Fibroblast of pulmonary artery (primary cell): ENCODE results near the gene ASIC2.
A peak's percentile ranks its signal among the peaks of the same experiment; 100 is the strongest.

Source experiments
- DNase-seq: peaks from one replicate; pipeline ENCODE4 v3.0.0-alpha.2; 2010; ENCODE audit warnings: low read depth
- H3K4me3 ChIP-seq: replicated peaks from 2 replicates; pipeline ENCODE4 v1.5.1; 2011; ENCODE audit warnings: low read depth, mild to moderate bottlenecking, control low read depth, low read length, moderate library complexity
- CTCF ChIP-seq: IDR thresholded peaks from 2 replicates; pipeline ENCODE4 v1.5.1; 2011; ENCODE audit warnings: mild to moderate bottlenecking, control low read depth, low read length, inconsistent platforms; ENCODE audit errors: missing control alignments

Gene ASIC2

GRCh38 chr17:33291248-33292200 is 1.6 kb downstream of the ASIC2 start:
- no peak for TF ChIP-seq CTCF
- peak; percentile 10 for DNase-seq
- H3K4me3 ChIP-seq: no peak overlapping the region

- DNase-seq: no peak
- H3K4me3 ChIP-seq: no peak overlapping the region
- TF ChIP-seq CTCF: no peak
Measured at GRCh38 chr17:33290253-33290652, 2.8 kb downstream of the ASIC2 start.

- no peak for TF ChIP-seq CTCF
- DNase-seq: no peak
- H3K4me3 ChIP-seq: no peak overlapping the region
Measured at GRCh38 chr17:33288954-33289353, 4.1 kb downstream of the ASIC2 start.

- no peak overlapping the region for H3K4me3 ChIP-seq
- no peak for TF ChIP-seq CTCF
- DNase-seq: no peak
Measured at GRCh38 chr17:33287096-33287725, 5.9 kb downstream of the ASIC2 start.

- no peak overlapping the region for H3K4me3 ChIP-seq
- no peak for DNase-seq
- no peak for TF ChIP-seq CTCF
Measured at GRCh38 chr17:33285413-33285812, 7.7 kb downstream of the ASIC2 start.

- H3K4me3 ChIP-seq: no peak overlapping the region
- DNase-seq: peak; percentile 79
- TF ChIP-seq CTCF: no peak
Measured at GRCh38 chr17:33284022-33284421, 9.1 kb downstream of the ASIC2 start.
